ENCODE results near the gene IL1R1.

The IL1R1 gene

DNA sequence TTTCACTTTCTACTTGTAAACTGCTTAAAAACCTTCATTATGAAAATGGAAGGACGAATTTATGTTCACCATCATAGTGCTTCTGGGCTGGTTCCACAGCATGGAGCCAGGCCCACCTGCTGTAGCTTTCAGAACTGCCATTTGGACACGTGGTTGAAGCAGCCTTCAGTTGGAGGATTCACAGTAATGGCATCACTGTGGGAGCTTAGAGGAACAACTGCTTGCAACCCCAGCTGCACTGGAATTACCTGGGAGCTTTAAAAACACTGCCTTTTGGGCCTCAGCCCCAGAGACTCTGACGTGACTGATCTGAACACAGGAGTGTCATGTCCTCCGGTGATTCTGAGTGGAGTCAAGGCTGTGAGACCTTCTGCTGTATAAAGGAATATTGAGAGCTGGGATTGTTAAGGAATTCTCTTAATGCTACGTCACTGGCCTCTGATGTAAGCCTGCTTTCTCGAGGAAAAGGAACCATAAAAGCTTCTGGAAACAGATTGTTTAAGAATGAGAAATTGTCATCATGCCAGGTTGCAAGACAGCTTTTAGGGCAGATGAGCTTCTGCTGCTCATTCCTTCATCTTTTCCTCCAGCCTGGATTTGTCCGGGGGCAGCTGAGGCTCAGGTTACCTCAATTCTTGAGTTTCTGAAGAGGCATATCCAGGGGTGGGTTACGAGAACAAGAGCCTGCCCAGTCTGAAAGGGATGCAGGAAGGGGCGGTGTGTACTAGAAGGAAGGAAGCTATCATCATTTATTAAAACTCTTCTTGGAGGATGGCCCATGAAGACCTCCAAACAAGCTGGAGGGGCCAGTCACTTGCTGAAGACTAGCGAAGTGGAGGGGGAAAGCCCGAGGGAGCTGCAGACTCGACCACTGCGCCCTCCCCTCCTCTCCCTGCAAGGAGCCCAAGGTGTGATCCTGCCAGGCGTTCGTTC, 1.3 kb upstream of the IL1R1 start:
- DNase-seq, result no peak

DNA sequence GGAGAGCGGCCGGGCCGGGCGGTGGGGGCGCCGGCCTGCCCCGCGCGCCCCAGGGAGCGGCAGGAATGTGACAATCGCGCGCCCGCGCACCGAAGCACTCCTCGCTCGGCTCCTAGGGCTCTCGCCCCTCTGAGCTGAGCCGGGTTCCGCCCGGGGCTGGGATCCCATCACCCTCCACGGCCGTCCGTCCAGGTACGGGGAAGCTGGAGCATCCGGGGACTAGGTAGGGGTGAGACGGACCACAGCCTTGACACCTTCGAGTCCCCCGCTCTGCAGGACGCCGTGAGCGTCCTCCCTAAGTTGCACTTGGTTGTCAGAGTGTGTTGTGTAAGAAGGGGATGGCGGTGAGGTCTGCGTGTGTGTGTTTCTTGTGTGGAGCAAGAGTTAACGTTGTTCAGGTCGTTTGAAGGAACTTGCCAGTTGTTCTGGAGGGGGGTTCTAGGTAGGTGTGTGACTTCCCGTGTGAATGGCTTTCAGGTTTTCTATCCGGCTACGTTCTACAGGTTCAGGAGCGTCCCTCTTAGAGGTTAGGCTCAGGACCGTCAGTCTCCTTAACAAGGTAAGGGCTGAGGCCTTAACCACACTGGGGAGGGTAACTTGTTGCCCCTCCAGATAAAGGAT, 393 bp downstream of the IL1R1 start:
- DNase-seq, result no peak

- DNase-seq, result no peak
Measured at GRCh38 chr2:102143450-102143985, 972 bp downstream of the IL1R1 start.

DNA sequence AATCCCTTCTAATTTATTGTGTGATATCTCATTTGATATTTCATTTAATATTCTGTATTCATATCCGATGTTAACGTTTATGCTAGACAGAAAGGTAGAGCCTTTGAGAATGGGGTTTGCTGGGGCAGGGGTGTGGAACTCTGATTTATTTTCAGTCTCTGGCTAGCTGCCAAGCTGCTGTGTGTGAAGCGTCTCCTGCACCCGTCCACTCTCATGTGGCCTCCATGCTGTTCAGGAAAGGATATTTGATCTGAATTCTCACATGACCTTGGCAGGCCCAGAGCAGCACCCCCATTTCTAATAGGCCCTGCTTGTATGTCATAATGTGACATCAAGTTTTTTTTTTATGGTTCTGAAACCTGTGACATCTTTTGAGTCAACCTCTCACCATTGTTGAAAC, 1.6 kb downstream of the IL1R1 start:
- DNase-seq, result no peak

GRCh38 chr2:102145107-102145506, 2.6 kb downstream of the IL1R1 start:
- no peak for DNase-seq

- DNase-seq, result no peak
Measured at GRCh38 chr2:102145934-102146333, 3.4 kb downstream of the IL1R1 start.

- no peak for DNase-seq
Measured at GRCh38 chr2:102147935-102148334, 5.4 kb downstream of the IL1R1 start.

GRCh38 chr2:102149243-102149642, 6.7 kb downstream of the IL1R1 start:
- DNase-seq, result no peak

GRCh38 chr2:102149644-102150455, 7.3 kb downstream of the IL1R1 start:
- no peak for DNase-seq

DNA sequence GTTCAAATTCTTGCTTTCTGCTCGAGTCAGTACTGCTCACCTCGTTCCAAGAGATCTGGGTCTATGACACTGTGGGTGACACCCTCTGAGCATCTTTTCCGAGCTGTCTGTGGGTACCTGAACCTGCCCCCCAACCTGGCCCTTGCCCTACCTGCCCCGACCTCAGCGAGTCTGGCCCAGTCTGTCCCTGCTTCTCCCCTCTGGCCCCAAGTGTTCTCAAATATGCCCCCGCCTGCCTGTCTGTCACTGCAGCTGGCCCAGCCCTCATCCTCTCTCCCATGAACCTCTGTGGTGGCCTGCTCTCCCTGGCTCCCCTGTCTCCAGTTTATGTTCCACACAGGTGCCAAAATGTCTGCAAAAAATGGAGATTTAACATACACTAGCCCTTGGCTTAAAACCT, 11.8 kb downstream of the IL1R1 start:
- no peak for DNase-seq

DNA sequence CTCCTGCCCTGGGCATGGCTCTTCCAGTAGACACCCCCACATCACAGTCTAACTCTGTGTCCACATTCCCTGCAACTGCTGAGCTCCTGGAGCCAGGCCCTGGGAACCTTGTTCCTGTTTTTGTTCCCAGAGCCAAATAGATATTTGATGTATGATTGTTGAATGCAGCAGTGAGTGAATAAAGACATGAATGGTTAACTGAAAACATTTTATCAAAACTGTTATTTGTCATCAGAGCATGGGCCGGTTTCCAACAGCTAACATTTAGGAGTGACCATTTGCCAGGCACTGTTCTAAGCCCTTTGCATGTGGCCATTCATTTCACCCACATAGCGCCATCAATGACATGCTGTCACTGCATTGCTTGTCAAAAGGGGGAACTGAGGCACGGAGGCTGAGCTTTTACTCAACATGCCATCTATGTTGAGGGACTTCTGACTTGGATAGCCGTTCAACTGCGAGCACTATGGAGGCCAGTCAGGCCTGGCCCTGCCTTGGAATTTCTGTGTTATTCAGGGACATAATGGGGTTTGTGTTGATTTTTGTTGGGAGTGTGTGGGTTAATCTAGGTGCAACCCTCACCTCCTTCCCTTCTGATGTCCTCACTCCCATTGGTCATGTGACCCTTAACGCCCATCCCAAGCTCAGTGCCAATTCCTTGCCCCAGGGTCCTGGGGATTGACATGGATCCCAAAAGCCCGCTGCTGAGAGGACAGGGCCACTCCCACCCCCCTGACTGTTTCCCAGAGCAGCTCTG, 12.6 kb downstream of the IL1R1 start:
- no peak for DNase-seq

DNA sequence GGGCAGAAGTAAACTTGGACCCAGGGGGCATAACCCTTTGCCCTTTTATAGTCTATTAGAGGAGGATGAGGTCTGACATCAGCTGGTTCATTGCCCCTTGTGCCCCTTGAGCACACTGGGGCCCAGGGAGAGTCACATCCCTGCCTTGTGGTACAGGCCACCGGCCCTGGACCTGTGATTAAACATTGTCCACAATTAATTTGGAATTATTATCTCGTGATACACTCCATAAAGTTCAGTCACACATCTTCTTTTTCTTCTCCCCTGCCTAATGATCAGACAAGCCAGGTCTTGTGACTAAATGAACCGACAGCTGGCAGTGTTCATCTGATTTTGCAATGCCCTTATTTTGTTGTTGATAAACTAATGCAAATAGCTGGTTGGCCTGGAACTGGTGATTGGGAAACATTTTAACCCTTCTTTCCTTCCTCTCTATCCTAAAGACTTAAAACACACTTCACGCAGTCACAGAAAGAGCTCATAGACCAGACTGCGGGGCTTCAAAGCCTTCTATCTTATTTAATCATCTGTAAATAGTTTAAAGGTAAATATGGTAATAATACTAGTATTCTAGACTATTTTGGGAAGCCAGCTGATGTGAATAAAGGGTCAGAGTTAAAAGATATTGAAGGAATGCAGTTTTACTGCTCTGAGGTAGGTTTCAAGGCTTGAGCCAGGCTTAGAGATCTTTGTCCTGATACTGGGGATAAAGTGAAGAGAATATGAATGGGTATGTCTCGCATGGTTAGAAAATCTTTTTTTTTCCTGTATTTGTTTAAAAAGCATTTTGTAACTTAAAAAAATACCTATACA, 13.4 kb downstream of the IL1R1 start:
- DNase-seq, result no peak

DNA sequence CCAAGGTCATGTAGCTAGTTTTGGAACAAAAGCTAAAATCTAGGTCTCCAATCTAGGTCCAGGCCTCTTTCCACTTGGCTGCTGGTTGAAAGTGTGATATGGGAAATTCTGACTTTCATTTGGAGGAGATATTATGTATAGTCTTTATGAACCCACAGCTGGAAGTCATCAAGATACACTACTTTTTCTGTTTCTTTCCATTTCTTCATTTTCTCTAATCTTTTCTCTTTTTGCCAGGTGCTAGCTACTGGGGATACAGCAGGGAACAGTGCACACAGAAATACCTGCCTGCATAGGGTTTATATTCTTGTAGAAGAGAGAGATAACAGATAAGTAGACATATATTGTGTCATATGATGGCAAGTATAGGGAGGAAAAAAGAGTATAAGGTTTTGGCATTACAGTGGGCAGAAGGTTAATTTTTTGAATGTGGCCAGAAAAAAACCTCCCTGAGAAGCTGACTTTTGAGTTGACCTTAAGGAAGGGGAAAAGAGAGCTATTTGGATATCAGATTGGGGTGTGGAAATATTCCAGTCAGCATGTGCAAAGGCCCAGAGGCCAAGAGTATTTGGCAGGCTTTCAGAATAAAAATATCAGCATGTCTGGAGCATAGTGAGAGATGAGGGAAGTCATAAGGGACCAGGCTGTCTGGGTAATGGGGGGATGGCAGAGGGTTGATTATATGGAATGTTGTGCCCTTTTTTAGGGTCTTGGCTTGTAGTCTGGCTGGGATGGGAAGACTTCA, 15.6 kb downstream of the IL1R1 start:
- DNase-seq, result no peak

- no peak for DNase-seq
Measured at GRCh38 chr2:102159295-102159694, 16.7 kb downstream of the IL1R1 start.

DNA sequence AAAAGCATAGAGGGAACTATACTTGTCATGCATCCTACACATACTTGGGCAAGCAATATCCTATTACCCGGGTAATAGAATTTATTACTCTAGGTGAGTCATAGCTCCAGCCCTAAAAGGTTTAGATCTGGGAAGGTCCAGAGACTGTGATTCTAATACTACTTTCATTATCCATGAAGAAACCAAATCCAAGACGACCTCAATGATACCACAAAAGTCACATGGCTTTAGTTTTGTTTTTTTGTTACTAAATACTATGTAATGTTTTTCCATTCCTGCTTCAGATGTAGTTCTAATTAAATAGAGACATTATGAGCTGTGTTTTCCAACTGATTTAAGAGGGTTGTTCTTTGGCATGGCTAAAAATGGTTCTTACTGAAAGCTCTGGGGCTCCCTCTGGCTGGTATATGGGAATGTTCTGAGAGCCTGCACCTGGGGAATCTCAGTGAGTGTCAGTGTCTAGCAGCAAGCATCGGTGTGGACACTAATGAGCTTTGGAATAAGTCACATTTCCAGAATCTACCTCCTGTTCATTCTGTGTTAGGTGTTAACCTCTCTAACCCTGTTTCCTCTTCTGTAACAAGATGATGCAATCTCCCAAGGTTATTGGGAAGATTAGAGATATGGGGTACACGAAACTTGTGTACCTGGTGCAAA, 23.8 kb downstream of the IL1R1 start:
- no peak for DNase-seq

DNA sequence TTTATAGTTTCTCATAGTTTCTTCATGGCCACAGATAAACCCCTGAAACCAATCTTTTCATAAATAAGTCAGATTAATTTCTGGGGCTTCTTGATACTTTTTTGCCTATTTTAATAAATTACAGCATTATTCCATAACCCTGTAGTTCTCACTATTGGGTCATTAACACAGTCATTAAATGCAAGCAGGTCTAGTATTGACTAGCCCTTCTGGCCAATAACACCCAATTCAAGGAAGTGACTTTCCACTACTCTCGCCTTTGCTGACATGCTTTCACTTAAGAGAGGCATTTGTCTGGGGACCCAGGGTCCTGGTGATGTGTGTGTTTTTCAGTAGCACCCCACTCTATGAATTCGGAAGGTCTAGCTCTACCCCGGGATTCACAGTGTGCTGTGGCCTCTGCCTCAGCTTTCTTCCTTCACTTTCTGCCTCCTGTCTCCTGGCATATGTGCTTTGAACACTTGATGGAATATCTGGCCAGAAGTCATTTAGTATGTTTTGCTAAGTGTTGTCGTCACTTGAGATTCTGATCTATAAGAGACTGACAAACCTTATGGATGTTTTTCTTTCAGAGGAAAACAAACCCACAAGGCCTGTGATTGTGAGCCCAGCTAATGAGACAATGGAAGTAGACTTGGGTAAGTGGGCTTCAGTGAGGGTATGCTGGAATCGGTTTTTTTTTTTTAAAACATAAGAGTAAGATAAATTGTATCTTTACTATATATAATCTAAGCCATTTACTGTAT, 25.7 kb downstream of the IL1R1 start:
- DNase-seq, result no peak

DNA sequence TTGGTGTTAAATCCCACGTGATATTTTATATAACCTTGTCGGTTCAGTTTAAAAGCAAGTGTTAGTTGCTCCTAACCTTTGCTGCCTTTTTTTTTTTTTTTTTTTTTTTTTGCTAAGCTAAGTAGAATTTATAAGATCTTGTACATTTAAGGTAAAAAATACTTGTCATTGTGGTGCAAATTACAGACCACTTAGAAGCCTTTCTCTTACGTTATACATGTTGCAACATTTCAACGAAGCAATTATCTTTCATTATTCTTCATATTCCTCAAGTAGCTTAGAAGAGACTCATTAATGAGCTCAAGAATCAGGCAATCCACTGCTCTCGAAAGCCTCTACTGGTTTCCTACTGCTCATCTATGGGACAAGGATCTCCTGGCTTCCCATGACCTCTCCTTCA, 29.4 kb downstream of the IL1R1 start:
- no peak for DNase-seq

DNA sequence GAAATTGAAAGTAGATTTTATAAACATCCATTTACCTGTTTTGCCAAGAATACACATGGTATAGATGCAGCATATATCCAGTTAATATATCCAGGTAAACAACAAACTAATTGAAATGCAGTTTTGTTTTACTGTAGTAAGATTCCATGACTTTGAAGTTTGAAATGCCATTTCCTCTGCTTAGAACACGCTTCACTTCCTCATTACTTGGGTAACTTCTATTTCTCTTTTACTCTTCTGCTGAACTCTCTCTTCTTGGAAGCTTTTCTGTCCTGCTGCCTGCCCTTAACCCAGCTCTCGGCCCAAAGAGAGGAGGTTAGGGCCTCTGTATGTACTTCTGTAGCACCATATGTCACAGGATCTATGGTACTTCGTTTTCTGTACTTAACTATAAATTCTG, 30.2 kb downstream of the IL1R1 start:
- no peak for DNase-seq

- no peak for DNase-seq
Measured at GRCh38 chr2:102176172-102176571, 33.6 kb downstream of the IL1R1 start.
